AG08396 (cell line): ENCODE results near the gene MIA.
"Not testable (repeated sequence)": the region's sequence is repeated elsewhere in the genome, so short reads cannot be mapped to it uniquely, and the experiment has no call there.

Source experiments
- DNase-seq: peaks from one replicate; pipeline ENCODE4 v3.0.0; 2012; ENCODE audit warnings: low spot score, mixed read lengths

The MIA gene

DNA sequence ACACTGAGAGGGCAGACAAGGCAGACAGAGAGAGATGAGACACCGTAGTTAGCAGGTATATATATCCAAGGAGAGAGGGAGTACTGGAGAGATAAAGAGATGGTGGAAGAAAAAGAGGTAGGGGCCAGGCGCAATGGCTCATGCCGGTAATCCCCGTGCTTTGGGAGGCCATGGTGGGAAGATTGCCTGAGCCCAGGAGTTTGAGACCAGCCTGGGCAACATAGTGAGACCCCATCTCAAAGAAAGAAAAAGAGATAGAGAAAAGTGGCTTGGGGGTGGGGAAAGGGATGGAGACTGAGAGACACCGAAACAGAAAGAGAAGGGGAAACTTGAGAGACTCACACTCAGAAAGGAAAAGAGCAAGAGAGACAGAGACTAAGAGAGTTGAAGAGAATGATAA, 5.3 kb downstream of the MIA start:
- no peak for DNase-seq

DNA sequence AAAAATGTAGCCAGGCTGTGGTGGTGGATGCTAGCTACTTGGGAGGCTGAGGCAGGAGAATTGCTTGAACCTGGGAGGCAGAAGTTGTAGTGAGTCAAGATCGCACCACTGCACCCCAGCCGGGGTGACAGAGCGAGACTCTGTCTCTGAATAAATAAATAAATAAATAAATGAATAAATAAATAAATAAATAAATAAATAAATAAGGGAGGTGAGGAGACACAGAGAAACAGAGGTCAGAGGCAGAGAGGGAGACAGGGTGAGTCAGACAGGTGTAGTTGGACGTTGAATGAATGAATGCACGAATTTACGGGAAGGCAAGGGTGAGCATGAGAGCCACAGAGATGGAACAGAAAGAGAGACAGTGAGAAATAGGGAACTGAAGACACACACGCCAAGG, 5.8 kb downstream of the MIA start:
- no peak for DNase-seq

DNA sequence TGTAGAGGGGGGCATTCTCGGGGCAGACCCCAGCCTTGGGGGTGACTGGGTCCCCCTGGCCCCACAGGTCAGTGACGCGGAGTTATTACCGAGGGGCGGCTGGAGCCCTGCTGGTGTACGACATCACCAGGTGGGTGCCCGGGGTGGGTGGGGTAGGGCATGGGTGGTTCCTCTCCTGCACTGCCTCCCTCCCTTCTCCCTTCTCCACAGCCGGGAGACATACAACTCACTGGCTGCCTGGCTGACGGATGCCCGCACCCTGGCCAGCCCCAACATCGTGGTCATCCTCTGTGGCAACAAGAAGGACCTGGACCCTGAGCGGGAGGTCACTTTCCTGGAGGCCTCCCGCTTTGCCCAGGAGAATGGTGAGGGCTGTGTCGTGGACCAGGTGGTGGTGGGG, 8.4 kb downstream of the MIA start:
- no peak for DNase-seq

GRCh38 chr19:40784146-40784545, 8.8 kb downstream of the MIA start:
- not testable (repeated sequence) for DNase-seq

- DNase-seq: no peak
These were observed 10.2 kb downstream of the MIA start for GRCh38 chr19:40785526-40785925.

- no peak for DNase-seq
These were observed 11.0 kb downstream of the MIA start for GRCh38 chr19:40786060-40787037.

GRCh38 chr19:40791349-40791748, 16.0 kb downstream of the MIA start:
- DNase-seq: no peak

DNA sequence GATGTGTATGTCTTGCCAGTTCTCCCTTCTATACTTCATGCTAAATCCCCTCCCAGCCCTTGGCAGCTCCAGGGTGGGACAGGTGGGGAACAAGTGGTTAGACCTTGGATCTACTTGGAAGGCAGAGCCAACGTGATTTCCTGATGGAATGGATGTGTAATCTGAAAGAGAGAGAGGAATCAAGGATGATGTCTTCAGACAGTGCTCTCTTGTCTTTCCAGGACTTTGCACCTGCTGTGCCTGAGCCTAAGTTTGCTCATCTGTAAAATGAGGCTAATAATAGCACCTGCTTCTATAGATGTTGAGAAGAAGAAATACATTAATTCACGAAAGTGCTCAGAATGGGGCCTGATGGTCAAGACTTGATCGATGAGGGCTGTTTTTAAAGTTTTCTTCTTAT, 16.7 kb downstream of the MIA start:
- no peak for DNase-seq

DNA sequence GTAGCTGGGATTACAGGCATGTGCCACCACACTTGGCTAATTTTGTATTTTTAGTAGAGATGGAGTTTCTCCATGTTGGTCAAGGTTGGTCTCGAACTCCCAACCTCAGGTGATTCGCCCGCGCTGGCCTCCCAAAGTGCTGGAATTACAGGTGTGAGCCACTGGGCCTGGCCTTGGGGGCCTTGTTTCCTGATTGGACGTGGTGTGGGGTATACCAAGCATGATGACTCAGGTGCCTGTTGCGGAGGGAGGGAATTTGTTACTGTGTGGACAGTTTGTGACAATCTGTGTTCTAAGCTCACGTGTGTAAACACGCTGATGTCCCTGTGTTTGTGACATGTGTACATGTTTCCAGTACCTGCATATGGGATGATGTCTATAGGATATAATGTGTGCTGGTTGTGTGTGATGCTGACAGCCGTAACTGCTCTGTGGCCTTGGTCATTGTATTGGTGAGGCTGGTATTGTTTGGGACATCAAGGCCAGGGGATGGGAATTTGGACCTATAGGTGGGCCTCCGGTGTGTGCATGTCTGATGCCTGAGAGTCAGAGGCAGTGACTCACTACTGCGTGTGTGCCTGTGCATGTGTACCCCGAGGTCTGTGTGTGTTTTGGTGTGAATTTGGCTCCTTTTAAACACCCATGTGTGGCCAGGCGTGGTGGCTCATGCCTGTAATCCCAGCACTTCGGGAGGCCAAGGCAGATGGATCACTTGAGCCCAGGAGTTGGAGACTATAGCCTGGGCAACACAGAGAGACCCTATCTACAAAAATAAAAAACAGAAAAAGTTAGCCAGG, 22.0 kb downstream of the MIA start:
- no peak for DNase-seq

- DNase-seq: peak; percentile 67
These were observed 22.8 kb downstream of the MIA start for GRCh38 chr19:40797963-40798682.

GRCh38 chr19:40798683-40799557, 23.6 kb downstream of the MIA start, which contains the start of gene EGLN2:
Gene EGLN2 (plus strand): TSS chr19:40799191. CDS start chr19:40800573, 1,382 bp downstream.
- peak; percentile 98 for DNase-seq

- peak; percentile 42 for DNase-seq
These were observed 24.4 kb downstream of the MIA start for GRCh38 chr19:40799558-40800338.

GRCh38 chr19:40800339-40800996, 25.1 kb downstream of the MIA start:
- no peak for DNase-seq

GRCh38 chr19:40800997-40801377, 25.7 kb downstream of the MIA start:
- DNase-seq: no peak

DNA sequence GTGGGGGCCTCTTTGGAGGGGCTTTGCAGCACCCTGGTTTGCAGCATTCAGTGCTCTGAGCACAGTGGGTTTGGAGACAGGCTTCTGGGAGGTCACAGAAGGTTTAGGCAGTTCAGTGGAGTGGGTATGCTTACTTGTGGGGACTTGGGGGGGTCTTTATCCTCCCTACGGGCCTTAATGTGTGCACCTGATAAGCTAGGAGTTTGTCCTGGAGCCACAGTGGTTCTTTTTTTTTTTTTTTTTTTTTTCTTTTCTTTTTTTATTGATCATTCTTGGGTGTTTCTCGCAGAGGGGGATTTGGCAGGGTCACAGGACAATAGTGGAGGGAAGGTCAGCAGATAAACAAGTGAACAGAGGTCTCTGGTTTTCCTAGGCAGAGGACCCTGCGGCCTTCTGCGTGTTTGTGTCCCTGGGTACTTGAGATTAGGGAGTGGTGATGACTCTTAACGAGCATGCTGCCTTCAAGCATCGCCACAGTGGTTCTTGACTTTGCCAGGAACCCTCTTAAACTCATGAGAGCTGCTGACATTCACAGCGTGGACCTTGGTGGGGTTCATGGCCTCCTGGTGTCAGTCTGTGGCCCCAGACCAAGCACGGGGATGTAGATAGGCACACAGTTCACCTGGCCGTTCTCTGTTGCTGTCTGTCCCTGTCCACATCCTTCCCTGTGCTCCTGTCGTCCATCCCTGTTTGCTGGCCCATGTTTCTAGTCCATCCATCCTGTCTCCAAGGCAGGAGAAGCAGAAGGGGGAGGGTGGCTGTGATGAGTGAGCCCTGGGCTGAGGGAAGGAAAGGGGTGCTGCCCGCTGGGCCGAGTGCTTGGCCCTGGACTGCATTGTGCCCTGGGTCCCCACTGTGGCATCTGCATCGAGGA, 26.3 kb downstream of the MIA start:
- no peak for DNase-seq

DNA sequence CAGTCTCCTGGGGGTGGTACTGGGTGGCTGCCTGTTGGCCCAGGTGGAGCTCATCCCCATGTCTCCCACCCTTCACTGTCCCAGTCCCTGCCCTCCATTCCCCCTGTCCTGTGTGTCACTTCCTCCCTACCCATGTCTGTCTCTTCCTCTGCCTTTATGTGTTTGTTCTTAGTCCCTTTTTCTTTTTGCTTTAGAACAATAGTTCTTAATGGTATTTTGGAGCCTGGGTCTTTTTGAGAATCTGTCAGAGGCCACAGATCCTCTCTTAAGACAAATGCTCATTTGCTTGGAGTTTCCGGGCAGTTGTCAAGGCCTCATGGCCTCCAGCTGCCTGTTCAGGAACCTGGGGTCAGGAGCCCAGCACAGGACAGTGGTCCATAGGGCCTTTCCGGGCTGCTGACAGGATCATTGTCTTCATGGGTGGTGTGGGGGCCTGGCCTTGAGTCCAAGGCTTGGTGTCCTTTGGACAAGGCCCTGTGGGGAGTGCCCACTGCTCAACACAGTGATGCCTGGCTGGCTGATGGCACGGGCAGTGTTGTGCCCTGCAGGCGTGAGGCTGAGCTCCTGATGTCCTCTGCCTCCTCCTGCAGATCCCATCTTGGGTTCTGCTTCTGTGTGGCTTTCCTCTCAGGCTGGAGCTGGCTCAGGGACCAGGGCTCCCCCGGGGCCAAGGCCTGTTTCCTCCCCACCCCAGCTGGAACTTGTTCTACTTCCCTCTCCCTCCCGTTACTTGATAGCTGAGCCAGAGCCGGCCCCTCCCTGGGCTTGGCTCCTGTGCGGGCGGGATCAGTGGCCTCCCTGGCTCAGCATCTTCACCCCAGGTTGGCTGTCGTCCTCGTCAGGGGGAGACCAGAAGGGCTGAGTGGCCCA, 27.2 kb downstream of the MIA start:
- DNase-seq: no peak

- no peak for DNase-seq
These were observed 28.0 kb downstream of the MIA start for GRCh38 chr19:40803170-40803856.
